D721Med (cell line): Measurements from ENCODE around the gene SEC14L1.

Experiments
- DNase-seq: peaks from one replicate; pipeline ENCODE4 v3.0.0; 2011; ENCODE audit warnings: low spot score; ENCODE audit not compliant: insufficient read length
- FAIRE-seq: peaks from 2 replicates; lab custom pipeline; 2011; peaks lifted over from hg19 to GRCh38; lab: Jason Lieb, UNC
- CTCF ChIP-seq: IDR thresholded peaks from 2 replicates; pipeline ENCODE4 v1.5.1; 2012; ENCODE audit warnings: mild to moderate bottlenecking, control low read depth; ENCODE audit not compliant: insufficient read depth; ENCODE audit errors: missing control alignments

The SEC14L1 gene

GRCh38 chr17:77140878-77141767 lies at the start of gene SEC14L1:
Gene SEC14L1 (plus strand): TSS chr17:77140969. CDS start chr17:77143597, 2,628 bp downstream.
- DNase-seq (no peak), FAIRE-seq (no peak)

GRCh38 chr17:77092025-77092424 lies 48.7 kb upstream of the SEC14L1 start:
- no peak for FAIRE-seq
- DNase-seq: no peak
- TF ChIP-seq CTCF: no peak

More at GRCh38 chr17:77140878-77141767, at the start of gene SEC14L1:
- no peak for TF ChIP-seq CTCF

DNA sequence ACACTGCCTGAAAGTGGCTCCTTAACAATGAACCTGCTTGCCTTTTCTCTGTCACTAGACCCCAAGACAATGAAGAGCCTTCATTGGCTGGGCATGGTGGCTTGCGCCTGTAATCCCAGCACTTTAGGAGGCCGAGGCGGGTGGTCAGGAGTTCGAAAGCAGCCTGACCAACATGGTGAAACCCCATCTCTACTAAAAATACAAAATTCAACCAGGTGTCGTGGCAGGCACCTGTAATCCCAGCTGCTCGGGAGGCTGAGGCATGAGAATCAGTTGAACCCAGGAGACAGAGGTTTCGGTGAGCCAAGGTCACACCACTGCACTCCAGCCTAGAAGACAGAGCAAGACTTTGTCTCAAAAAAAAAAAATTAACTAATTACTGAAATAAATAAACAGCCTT lies 45.3 kb upstream of the SEC14L1 start:
- TF ChIP-seq CTCF: no peak
- FAIRE-seq: no peak
- no peak for DNase-seq

- no peak for FAIRE-seq
Measured at GRCh38 chr17:77096570-77097214, 44.1 kb upstream of the SEC14L1 start.

GRCh38 chr17:77097631-77098180 lies 43.1 kb upstream of the SEC14L1 start:
- DNase-seq (no peak), FAIRE-seq (no peak)
- TF ChIP-seq CTCF: no peak

More at GRCh38 chr17:77096570-77097214, 44.1 kb upstream of the SEC14L1 start:
- peak; percentile 50 for TF ChIP-seq CTCF
- DNase-seq: no peak

- TF ChIP-seq CTCF: no peak
- FAIRE-seq: no peak
- DNase-seq: no peak
Measured at GRCh38 chr17:77098884-77099545, 41.8 kb upstream of the SEC14L1 start.
